ENCODE measurements around the gene MAML2. TPM values are rescaled to one million over a fixed set of nuclear protein-coding genes. Genes with fewer than 3 reads are reported as not detected.

The MAML2 gene
- total and polyA plus RNA-seq, 2 of the 13 experiments (the other 11 are each of a cell fraction or from before 2014, with no cell fraction given), result 2.3 to 25.9 TPM

- TF ChIP-seq SMAD3 (CRISPR knock-in tag; IDR thresholded peaks at IDR 0.05) (no peak; the same call in none of the 2 replicates), MNT (IDR thresholded peaks at IDR 0.05) (peak; percentile 89), ZNF83 (CRISPR knock-in tag; IDR thresholded peaks at IDR 0.05; ENCODE audit: borderline replicate concordance) (no peak), ZNF136 (CRISPR knock-in tag; IDR thresholded peaks at IDR 0.05; ENCODE audit: low read depth) (0 out of 2 replicates have a peak, but pooled peaks have one; percentile 45), RNF2 (conservative IDR thresholded peaks at IDR 0.05; ENCODE audit: low read depth) (0 out of 2 replicates have a peak, but pooled peaks have one; percentile 50), CHD2 (IDR thresholded peaks at IDR 0.05; ENCODE audit: low read depth, low read length) (no peak), HNF1A (IDR thresholded peaks at IDR 0.05; ENCODE audit: low read depth) (peak; percentile 100), HNF1A (CRISPR knock-in tag; IDR thresholded peaks at IDR 0.05; ENCODE audit: borderline replicate concordance) (peak; percentile 100), HNRNPL (IDR thresholded peaks at IDR 0.05; ENCODE audit: low read depth, low read length) (no peak), HDAC1 (CRISPR knock-in tag; IDR thresholded peaks at IDR 0.05) (peak; percentile 84), MAFK (conservative IDR thresholded peaks at IDR 0.05 in 1 of 2, IDR thresholded peaks at IDR 0.05 in 1 of 2; ENCODE audit: low read length in 2 of 2) (no peak), PBX3 (CRISPR knock-in tag; IDR thresholded peaks at IDR 0.05; ENCODE audit: borderline replicate concordance) (no peak), ZNF337 (CRISPR knock-in tag; IDR thresholded peaks at IDR 0.05; ENCODE audit: borderline replicate concordance, low read depth) (no peak), RXRB (CRISPR knock-in tag; IDR thresholded peaks at IDR 0.05; ENCODE audit: borderline replicate concordance) (peak; percentile 96), ZNF660 (CRISPR knock-in tag; IDR thresholded peaks at IDR 0.05; ENCODE audit: borderline replicate concordance, low read depth) (no peak), ZNF253 (CRISPR knock-in tag; IDR thresholded peaks at IDR 0.05; ENCODE audit: borderline replicate concordance) (no peak), PAWR (CRISPR knock-in tag; IDR thresholded peaks at IDR 0.05; ENCODE audit: borderline replicate concordance) (no peak), RELA (CRISPR knock-in tag; IDR thresholded peaks at IDR 0.05) (no peak), YEATS2 (CRISPR knock-in tag; IDR thresholded peaks at IDR 0.05; ENCODE audit: borderline replicate concordance) (peak; percentile 56; the same call in 1 of the 2 replicates), ZNF24 (IDR thresholded peaks at IDR 0.05) (no peak; the same call in 1 of the 2 replicates), KLF11 (CRISPR knock-in tag; IDR thresholded peaks at IDR 0.05) (no peak), ZNF720 (CRISPR knock-in tag; IDR thresholded peaks at IDR 0.05) (no peak), NFIB (CRISPR knock-in tag; IDR thresholded peaks at IDR 0.05; ENCODE audit: borderline replicate concordance) (no peak), ZFYVE20 (CRISPR knock-in tag; IDR thresholded peaks at IDR 0.05; ENCODE audit: borderline replicate concordance, low read depth) (no peak)
Observed at GRCh38 chr11:96012086-96012824, 330.7 kb downstream of the MAML2 start (continued).
